Colonic mucosa (tissue), 4 donors: ENCODE results near the gene NLK. TPM values are rescaled to one million over a fixed set of nuclear protein-coding genes. Genes with fewer than 3 reads are reported as not detected.
"Not testable (repeated sequence)": the region's sequence is repeated elsewhere in the genome, so short reads cannot be mapped to it uniquely, and the experiment has no call there.

ENCODE experiments used
- DNase-seq: peaks from one replicate; pipeline ENCODE4 v3.0.0-alpha.2; 2020
- H3K27ac ChIP-seq: fragments of 200-600 bp; one replicate; pipeline ENCODE4 v1.8.0; 2021
- H3K27me3 ChIP-seq: fragments of 200-600 bp; one replicate; pipeline ENCODE4 v1.8.0; 2021
- H3K36me3 ChIP-seq: fragments of 200-600 bp; one replicate; pipeline ENCODE4 v1.8.0; 2021
- H3K4me1 ChIP-seq: fragments of 200-600 bp; one replicate; pipeline ENCODE4 v1.8.0; 2021; ENCODE audit warnings: mild to moderate bottlenecking
- H3K4me3 ChIP-seq: fragments of 200-600 bp; one replicate; pipeline ENCODE4 v1.8.0; 2021
- H3K9ac ChIP-seq, 2 donors: one replicate each; pipeline ENCODE4 v1.7.0; 2013; ENCODE audit warnings: control low read depth in 2 of 2, low read depth in 2 of 2, low read length in 2 of 2
- H3K9me3 ChIP-seq: fragments of 200-600 bp; one replicate; pipeline ENCODE4 v1.8.0; 2021
- intact Hi-C: fragments of 100-400 bp; cut with DNase I; formaldehyde crosslinking; loops from one replicate; pipeline ENCODE4 v1.14.1; 2022
- total RNA-seq, 2 donors: library from RNA; stranded (reverse); fragmentation: NEBNext Ultra II Directional in 1 of 2; extraction: Animal tissue kit (Norgen Biotek cat#: 25700) in 1 of 2; gene quantifications; one replicate each; pipeline ENCODE4 v1.2.1, GENCODE V29; 2021
- TF ChIP-seq, protein P1 (sequence below): fragments of 200-600 bp; IDR thresholded peaks from one replicate; pipeline ENCODE4 v1.8.0; 2022; ENCODE audit warnings: antibody characterized with exemption, mild to moderate bottlenecking
- donor health status: healthy.
- donor health status: DM: no; HTN: no; CAD: no.
- donor health status: DM: no; HTN: no; CAD: no.

Gene NLK
- total RNA-seq, 2 donors from 2014 or later = 17.2 to 20.9 TPM

- intact Hi-C loops = no loop called here
- TF ChIP-seq, protein P1, sequence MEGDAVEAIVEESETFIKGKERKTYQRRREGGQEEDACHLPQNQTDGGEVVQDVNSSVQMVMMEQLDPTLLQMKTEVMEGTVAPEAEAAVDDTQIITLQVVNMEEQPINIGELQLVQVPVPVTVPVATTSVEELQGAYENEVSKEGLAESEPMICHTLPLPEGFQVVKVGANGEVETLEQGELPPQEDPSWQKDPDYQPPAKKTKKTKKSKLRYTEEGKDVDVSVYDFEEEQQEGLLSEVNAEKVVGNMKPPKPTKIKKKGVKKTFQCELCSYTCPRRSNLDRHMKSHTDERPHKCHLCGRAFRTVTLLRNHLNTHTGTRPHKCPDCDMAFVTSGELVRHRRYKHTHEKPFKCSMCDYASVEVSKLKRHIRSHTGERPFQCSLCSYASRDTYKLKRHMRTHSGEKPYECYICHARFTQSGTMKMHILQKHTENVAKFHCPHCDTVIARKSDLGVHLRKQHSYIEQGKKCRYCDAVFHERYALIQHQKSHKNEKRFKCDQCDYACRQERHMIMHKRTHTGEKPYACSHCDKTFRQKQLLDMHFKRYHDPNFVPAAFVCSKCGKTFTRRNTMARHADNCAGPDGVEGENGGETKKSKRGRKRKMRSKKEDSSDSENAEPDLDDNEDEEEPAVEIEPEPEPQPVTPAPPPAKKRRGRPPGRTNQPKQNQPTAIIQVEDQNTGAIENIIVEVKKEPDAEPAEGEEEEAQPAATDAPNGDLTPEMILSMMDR = no peak
- no peaks in the 10 kb centered on the region for H3K27me3 ChIP-seq
- H3K4me1 ChIP-seq = no peaks in the 10 kb centered on the region
- H3K9me3 ChIP-seq = no peaks in the 10 kb centered on the region
- no peak for DNase-seq
- H3K4me3 ChIP-seq = no peak overlapping the region
- no peak overlapping the region for H3K9ac ChIP-seq
- H3K36me3 ChIP-seq = no peaks in the 10 kb centered on the region
- H3K27ac ChIP-seq = no peak overlapping the region
Measured at GRCh38 chr17:28206292-28206691, 163.8 kb downstream of the NLK start.

DNA sequence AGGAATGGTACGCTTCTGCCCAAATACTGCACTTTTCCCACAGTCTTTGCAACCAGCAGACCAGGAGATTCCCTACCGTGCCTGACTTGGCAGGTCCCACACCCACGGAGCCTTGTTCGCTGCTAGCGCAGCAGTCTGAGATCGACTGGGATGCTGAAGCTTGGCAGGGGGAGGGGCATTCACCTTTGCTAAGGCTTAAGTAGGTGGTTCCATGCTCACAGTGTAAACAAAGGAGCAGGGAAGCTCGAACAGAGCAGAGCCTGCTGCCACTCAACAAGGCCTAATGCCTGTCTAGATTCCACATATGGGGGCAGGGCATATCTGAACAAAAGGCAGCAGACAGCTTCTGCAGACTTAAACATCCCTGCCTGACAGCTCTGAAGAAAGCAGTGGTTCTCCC, 169.3 kb downstream of the NLK start:
- Histone ChIP-seq H3K4me3 (no peak overlapping the region), H3K4me1 (no peaks in the 10 kb centered on the region), H3K9me3 (no peaks in the 10 kb centered on the region), H3K9ac (no peak overlapping the region), H3K36me3 (no peaks in the 10 kb centered on the region), H3K27ac (no peak overlapping the region), H3K27me3 (no peaks in the 10 kb centered on the region)
- no peak for DNase-seq
- TF ChIP-seq, protein P1 = no peak
- intact Hi-C loops = loop anchor here (10.0 kb wide), 1 partner anchor 317 kb away; the partner anchor contains the start of gene LYRM9

DNA sequence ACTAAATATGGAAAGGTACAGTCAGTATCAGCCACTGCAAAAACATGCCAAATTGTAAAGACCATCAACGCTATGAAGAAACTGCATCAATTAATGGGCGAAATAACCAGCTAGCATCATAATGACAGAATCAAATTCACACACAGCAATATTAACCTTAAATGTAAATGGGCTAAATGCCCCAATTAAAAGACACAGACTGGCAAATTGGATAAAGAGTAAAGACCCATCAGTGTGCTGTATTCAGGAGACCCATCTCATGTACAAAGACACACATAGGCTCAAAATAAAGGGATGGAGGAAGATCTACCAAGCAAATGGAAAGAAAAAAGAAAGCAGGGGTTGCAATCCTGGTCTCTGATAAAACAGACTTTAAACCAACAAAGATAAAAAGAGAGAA, 171.1 kb downstream of the NLK start:
- H3K9ac ChIP-seq, H3K9me3 ChIP-seq, DNase-seq, H3K4me3 ChIP-seq, H3K27me3 ChIP-seq, H3K4me1 ChIP-seq, H3K27ac ChIP-seq, H3K36me3 ChIP-seq: not testable (repeated sequence)
- intact Hi-C loops = loop anchor here (10.0 kb wide), 1 partner anchor 319 kb away; the partner anchor contains the start of gene LYRM9

GRCh38 chr17:28216052-28216451, 173.6 kb downstream of the NLK start:
- Histone ChIP-seq H3K4me1 (no peaks in the 10 kb centered on the region), H3K36me3 (no peaks in the 10 kb centered on the region), H3K9ac (no peak overlapping the region), H3K27me3 (no peaks in the 10 kb centered on the region), H3K27ac (no peak overlapping the region), H3K4me3 (no peak overlapping the region), H3K9me3 (no peaks in the 10 kb centered on the region)
- TF ChIP-seq, protein P1 = no peak
- intact Hi-C loops = loop anchor here (10.0 kb wide), 1 partner anchor 321 kb away; the partner anchor contains the start of gene LYRM9
- no peak for DNase-seq

- H3K36me3 ChIP-seq = no peaks in the 10 kb centered on the region
- H3K4me3 ChIP-seq = no peak overlapping the region
- no peak overlapping the region for H3K27ac ChIP-seq
- no peaks in the 10 kb centered on the region for H3K27me3 ChIP-seq
- TF ChIP-seq, protein P1 = no peak
- DNase-seq = no peak
- no peaks in the 10 kb centered on the region for H3K9me3 ChIP-seq
- intact Hi-C loops = loop anchor here (10.0 kb wide), 1 partner anchor 322 kb away; the partner anchor contains the start of gene LYRM9
- H3K9ac ChIP-seq = no peak overlapping the region
- H3K4me1 ChIP-seq = no peaks in the 10 kb centered on the region
Measured at GRCh38 chr17:28216528-28216927, 174.1 kb downstream of the NLK start.

GRCh38 chr17:28219771-28220170, 177.3 kb downstream of the NLK start:
- Histone ChIP-seq H3K9me3 (no peaks in the 10 kb centered on the region), H3K36me3 (no peaks in the 10 kb centered on the region), H3K4me1 (no peaks in the 10 kb centered on the region), H3K9ac (no peak overlapping the region), H3K27me3 (no peaks in the 10 kb centered on the region), H3K4me3 (no peak overlapping the region), H3K27ac (no peak overlapping the region)
- no peak for DNase-seq
- intact Hi-C loops = loop anchor here (10.0 kb wide), 1 partner anchor 325 kb away; the partner anchor contains the start of gene LYRM9
- TF ChIP-seq, protein P1 = no peak
